GM18508 (cell line): ENCODE data around the gene RASGRP2.

Source experiments
- ATAC-seq: cut with Tn5 transposase; IDR thresholded peaks from one replicate; pipeline ENCODE4 v1.9.1; 2021; ENCODE audit warnings: moderate number of reproducible peaks; ENCODE audit not compliant: insufficient read depth, unreplicated experiment

Gene RASGRP2

GRCh38 chr11:64758330-64759079 is 14.6 kb upstream of the RASGRP2 start:
- no peak for ATAC-seq

DNA sequence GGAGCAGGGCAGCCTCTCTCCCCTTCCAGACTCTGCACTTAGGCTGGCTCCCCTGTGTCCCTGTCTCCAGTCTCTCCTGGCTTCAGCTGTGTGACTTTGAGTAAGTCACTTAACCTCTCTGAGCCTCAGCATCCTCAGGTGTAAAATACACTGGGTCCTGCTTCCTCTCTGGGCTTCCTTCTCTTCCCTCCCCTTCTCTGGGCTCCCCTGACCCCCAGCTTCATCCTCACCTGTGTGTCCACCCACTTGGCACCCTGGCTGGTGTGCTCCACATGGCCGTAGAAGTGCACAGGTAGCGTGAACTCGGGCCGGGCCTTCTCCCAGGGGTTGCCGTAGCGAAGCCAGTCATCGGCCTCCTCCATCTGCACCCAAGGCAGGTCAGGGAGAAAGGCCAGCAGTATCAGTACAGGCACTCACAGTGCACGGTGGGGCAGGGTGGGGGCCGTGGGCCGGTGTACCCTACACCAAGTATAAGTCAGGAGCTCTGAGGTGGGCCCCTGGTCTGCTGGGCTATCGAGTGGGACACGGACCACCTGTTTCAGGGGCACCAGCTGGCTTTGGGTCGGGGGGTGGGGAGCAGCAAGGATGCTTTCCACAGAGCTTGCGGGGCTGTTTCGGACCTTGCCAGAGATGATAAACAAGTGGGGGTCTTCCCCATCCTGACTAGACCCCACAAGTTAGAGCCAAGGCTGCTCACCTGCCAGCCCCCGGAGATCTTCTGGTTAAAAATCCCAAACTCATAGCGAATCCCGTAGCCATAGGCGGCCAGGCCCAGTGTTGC is 13.8 kb upstream of the RASGRP2 start:
- ATAC-seq, result no peak

DNA sequence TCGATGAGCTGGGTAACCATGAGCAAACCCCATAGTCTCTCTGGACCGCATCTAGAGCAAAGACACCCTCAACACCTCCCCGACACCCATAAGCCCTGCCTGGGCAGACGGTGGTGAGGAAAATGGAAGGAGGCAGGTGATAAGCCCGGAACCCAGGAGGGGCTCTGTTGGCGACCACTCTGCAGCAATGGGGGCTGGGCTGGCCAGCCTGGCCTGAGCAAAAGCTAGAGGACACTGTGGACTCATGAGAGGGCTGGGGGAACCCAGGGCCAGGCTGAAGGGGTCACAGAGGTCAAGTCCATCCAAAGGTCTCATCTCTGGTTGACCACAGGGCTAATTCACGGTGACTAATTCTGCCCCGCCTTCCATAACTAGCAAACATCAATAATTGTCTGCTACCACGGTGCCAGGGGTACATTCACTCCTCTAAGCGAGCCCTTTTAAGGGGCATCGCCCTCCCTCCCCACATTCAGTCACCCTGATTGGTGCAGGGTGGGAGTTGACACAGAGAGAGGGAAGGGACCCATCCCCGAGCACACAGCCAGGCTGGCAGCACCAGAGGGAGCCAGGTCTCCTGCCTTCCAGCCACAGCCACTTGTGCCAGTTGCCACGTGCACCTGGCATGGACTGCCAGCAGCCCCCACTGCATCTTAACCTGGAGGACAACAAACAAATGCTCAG is 11.9 kb upstream of the RASGRP2 start:
- no peak for ATAC-seq

DNA sequence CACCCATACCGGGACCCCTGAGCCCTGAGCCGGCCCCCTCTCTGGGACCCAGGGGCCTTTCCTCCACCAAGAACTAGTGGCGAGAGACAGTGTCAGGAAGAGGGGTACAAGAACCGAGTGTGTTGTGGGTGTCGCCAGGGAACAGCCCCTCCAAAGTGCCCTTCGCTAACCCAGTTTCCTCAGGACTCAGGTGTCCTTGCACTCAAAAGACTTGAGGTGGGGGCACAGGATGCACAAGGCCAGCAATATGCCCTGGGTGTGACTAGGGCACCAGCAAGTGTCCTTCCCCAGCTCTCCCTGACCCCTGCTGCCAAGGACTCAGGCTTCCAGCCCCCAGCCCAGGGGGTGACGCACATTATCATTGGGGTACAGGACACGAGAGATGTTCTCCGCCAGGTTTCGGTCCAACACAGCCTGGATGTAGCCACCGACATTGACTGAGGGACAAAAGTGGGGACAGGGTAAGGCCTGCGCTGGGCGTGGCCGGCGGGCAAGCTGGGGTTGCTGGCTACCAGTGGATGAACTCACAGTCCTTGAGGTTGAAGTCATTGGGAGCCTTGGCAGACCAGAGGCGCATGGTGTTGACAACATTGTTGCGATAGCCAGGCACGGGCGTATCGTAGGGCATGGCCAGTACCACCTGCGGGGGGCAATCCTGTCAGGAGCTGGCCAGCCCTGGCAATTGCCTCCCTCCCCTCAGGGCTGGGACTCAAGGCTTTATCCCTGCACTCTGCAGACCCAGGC is 11.1 kb upstream of the RASGRP2 start:
- ATAC-seq, result no peak

DNA sequence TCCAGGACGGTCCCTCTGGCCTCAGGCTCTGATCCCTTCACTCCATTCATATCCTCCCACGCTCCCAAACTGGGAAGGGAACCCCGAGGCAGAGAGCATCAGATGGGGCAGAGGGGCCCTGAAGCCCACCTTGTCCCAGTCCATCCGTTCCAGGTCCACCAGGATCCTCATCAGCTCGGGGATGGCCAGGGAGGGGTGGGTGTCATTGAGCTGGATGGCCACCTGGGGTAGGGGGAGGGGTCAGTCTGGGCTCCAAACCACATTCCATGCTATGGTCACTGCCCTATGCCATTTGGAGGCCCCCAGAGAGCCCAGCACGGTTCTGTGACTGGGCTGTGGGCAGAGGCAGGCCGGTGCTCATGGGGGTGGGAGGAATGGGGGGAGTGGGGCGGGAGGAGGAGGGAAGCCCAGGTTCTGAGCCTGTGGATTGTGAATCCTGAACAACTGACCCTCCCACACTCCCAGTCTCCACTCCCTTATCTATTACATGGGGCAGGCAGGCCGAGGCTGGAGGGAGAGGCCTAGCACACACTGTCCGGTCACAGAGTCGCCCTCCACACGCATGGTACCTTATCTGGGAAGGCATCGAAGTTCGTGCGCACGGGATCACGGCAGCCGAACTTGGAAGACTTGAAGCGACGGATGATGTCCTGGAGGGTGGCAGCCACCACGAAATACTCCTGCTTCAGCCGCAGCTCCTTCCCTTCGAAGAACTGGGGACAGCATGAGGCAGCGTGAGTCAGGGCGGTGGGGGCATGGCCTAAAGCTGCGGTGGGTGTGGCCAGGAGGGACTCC is 10.4 kb upstream of the RASGRP2 start:
- ATAC-seq, result no peak

GRCh38 chr11:64753380-64754123 is 9.6 kb upstream of the RASGRP2 start:
- no peak for ATAC-seq

DNA sequence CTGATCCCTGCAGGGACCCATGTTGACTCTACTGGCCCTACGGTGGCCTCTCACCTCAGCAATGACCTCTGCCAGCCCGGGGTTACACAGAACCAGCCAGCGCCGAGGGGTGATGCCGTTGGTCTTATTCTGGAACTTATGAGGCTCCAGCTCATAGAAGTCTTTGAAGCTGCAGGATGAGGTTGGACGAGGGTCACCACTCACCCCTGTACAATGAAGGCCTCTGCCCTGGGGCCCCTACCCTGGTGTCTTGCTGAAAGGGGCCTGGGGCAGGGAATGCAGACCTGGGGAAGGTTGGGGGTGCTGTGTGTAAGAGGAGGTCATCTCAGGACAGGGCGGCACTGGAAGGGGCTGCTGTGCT is 9.1 kb upstream of the RASGRP2 start:
- ATAC-seq, result no peak

DNA sequence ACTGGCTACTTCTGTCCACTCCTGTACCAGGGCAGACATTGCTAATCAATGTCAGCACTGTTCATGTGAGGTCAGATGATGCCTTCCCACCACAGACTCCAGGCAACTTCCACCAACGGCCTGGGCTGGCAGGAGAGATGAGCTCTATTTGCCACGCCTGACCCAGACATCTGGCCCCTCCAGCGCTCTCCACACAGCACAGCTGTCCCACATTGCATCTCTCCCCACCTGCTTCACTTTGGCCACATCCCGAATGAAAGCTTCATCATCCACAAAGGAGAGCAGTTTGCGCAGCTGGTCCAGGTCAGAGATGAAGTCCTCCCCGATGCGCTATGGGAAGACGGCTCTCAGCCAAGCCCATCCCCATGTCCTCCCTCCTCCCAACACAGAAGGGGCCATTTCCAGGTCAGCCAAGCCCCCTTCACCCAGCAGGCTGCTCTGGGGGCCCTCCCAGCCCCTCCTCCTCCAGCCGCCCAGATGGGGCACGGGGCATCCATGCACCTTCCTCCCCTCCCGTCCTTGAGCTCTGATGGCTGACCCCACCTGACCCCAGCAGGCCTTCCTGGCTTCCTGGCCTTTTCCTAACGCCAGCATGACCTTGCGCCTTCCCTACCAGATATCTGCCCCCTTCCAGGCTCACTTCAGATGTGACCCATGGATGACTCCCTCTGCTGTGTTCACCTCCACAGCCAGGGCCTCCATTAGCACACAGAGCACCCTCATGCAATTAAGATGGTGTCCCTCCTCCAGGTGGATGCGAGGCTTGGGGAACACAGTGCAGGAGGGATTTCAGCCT is 8.4 kb upstream of the RASGRP2 start:
- ATAC-seq, result no peak

DNA sequence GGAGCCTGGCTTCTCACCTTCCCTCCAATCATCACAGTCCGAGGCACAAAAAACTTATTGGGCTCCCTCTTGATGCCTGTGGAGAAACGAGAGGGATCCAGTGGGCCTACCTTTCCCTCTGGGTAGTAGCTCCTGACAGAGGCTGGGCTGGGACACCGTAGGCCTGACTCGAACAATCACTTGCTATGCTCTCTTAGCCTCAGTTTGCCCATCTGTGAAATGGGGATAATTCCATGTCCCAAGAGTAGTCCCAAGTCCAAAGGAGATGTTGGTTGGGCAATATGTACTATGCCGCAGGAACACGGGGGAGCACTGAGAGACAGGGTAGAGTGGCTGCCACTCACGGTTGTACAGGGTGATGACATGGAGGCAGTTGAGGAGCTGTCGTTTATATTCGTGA is 7.6 kb upstream of the RASGRP2 start:
- no peak for ATAC-seq

GRCh38 chr11:64751136-64751535 is 7.2 kb upstream of the RASGRP2 start:
- ATAC-seq, result no peak

- no peak for ATAC-seq
Observed at GRCh38 chr11:64750361-64751054, 6.6 kb upstream of the RASGRP2 start.

DNA sequence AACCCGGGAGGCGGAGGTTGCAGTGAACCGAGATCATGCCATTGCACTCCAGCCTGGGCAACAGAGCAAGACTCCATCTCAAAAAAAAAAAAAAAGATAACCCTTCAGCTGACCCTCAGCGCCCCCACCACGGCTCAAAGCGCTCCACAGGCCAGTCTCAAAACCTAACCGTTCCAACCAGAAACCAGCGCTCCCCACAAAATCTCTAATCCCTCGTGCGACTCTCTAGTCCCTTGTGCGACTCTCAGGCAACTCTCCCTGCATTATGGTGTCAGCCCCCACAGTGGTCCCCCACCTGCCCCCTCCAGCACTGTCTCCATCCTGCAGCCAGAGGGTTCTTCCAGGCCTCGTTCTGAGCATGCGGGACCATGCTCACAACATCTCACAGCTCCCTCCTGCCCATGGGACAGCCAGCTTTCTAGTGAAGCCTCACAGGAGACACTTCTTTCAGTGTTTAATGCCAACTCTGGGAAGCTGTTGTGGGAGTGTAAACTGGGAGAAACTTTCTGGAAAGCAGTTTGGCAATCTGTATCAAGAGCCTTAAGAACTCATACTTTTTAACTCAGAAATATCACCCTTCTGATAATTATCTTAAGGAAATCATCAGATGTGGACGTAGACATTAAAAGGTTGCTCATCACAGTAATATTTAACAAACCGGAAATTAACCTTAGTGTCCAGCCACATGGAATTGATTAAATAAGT is 4.2 kb upstream of the RASGRP2 start:
- no peak for ATAC-seq

DNA sequence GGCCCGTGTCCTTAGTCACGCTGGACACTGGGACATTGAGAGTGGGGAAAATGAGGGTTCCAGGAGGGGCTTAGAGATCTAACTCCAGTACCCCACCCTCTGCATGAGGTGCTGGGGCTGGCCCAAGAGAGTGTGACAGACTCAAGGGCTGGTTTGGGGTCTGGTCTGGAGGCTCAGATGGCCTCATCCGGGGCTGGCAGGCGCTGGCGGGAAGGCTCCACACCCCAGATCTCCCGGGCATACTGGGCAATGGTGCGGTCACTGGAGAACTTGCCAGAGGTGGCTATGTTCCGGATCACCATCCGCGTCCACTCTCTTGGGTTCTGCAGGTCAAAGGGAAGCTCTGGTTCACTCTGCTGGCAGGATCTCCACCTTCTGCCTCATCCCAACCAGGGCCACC is 2.5 kb upstream of the RASGRP2 start:
- no peak for ATAC-seq

- no peak for ATAC-seq
Observed at GRCh38 chr11:64745521-64746328, 1.8 kb upstream of the RASGRP2 start.

- no peak for ATAC-seq
Observed at GRCh38 chr11:64745189-64745520, 1.2 kb upstream of the RASGRP2 start.

- ATAC-seq, result no peak
Observed at GRCh38 chr11:64744544-64745188, 724 bp upstream of the RASGRP2 start.
